H7 (cell line): ENCODE data around the gene NHERF2. TPM values are rescaled to one million over a fixed set of nuclear protein-coding genes. Genes with fewer than 3 reads are reported as not detected.

Experiments used
- DNase-seq: peaks from one replicate; pipeline ENCODE4 v3.0.0; 2012
- H3K27me3 ChIP-seq: 2 replicates; pipeline ENCODE4 v1.6.0; 2011; ENCODE audit warnings: mild to moderate bottlenecking, low read length; ENCODE audit not compliant: control insufficient read depth, insufficient read depth
- H3K36me3 ChIP-seq: replicated peaks from 2 replicates; pipeline ENCODE4 v1.5.1; 2011; ENCODE audit warnings: low read length; ENCODE audit not compliant: control insufficient read depth, insufficient read depth
- H3K4me3 ChIP-seq: 2 replicates; pipeline ENCODE4 v1.5.1; 2011; ENCODE audit warnings: low read depth, mild to moderate bottlenecking, control low read depth, low read length, moderate library complexity; ENCODE audit not compliant: insufficient read depth
- total RNA-seq: library from RNA; depleted of rRNA; stranded (reverse); fragments of >200 nt; shearing (Covaris generic); gene quantifications from 2 replicates; pipeline ENCODE4 v1.2.3, GENCODE V29; 2014; rRNA removed

The NHERF2 gene
- total RNA-seq, 1 experiment from 2014 or later, result 14.0 TPM

DNA sequence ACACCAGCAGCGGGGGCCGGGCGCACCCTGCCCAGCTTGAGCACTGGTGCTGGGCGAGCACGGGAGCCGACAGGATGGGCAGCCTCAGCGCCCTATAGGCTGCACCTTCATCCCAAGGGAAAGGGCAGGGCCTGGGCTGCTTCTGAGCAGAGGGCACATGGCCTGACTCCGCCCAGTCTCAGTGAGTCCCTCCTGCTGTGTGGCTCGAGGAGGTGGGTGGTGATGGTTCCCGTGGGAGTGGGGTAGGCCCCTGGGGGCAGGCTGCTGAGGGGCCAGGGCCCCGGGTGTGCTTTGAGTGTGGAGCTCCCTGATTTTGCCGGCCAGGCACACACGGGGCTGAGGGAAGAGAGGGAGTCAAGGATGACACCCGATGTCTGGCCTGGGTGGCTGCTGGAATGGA lies 59.0 kb downstream of the NHERF2 start:
- H3K27me3 ChIP-seq, result no peaks in the 10 kb centered on the region
- no peak overlapping the region for H3K4me3 ChIP-seq
- peaks cover 2% of the 10 kb centered on the region for H3K36me3 ChIP-seq
- no peak for DNase-seq

- no peaks in the 10 kb centered on the region for H3K27me3 ChIP-seq
These were observed 59.5 kb downstream of the NHERF2 start for GRCh38 chr16:2086106-2086742.

GRCh38 chr16:2086812-2087747 lies 60.4 kb downstream of the NHERF2 start:
- H3K4me3 ChIP-seq, result no peak overlapping the region
- H3K36me3 ChIP-seq, result peaks cover 2% of the 10 kb centered on the region
- DNase-seq, result no peak
- no peaks in the 10 kb centered on the region for H3K27me3 ChIP-seq

More at GRCh38 chr16:2086106-2086742, 59.5 kb downstream of the NHERF2 start:
- Histone ChIP-seq H3K36me3 (peaks cover 2% of the 10 kb centered on the region), H3K4me3 (no peak overlapping the region)
- no peak for DNase-seq

GRCh38 chr16:2087748-2088631 lies 61.3 kb downstream of the NHERF2 start:
- Histone ChIP-seq H3K36me3 (no peaks in the 10 kb centered on the region; the same call in none of the 2 replicates), H3K27me3 (no peaks in the 10 kb centered on the region), H3K4me3 (no peak overlapping the region)
- no peak for DNase-seq

Other genes starting within 250 kb of the NHERF2 start
- gene SPSB3, start 244.3 kb upstream of the NHERF2 start, total RNA-seq, result 43.3 and 60.4 TPM in 2 replicates
- gene NUBP2, start 243.9 kb upstream of the NHERF2 start, total RNA-seq, result 138 and 152 TPM in 2 replicates
- not detected in 2 replicates for gene IGFALS, start 233.2 kb upstream of the NHERF2 start, total RNA-seq
- gene HAGH, start 200.1 kb upstream of the NHERF2 start, total RNA-seq, result 45.6 and 51.8 TPM in 2 replicates
- gene FAHD1, start 199.7 kb upstream of the NHERF2 start, total RNA-seq, result 18.2 and 26.1 TPM in 2 replicates
- 6.4 and 7.9 TPM in 2 replicates for gene MEIOB, start 154.7 kb upstream of the NHERF2 start, total RNA-seq
- not detected in 2 replicates for gene HS3ST6, start 108.5 kb upstream of the NHERF2 start, total RNA-seq
- 13.2 and 16.1 TPM in 2 replicates for gene MSRB1, start 83.7 kb upstream of the NHERF2 start, total RNA-seq
- 0.44 TPM in 1 of 2 replicates, not detected in the other for gene RPL3L, start 72.2 kb upstream of the NHERF2 start, total RNA-seq
- 305 and 403 TPM in 2 replicates for gene NDUFB10, start 67.4 kb upstream of the NHERF2 start, total RNA-seq
- gene RPS2, start 62.1 kb upstream of the NHERF2 start, total RNA-seq, result 4,719 and 5,018 TPM in 2 replicates
- not detected in 2 replicates for gene RNF151, start 60.0 kb upstream of the NHERF2 start, total RNA-seq
- 91.7 and 104 TPM in 2 replicates for gene TBL3, start 54.8 kb upstream of the NHERF2 start, total RNA-seq
- 1.3 TPM in 1 of 2 replicates, not detected in the other for gene NOXO1, start 45.4 kb upstream of the NHERF2 start, total RNA-seq
- 75.1 and 77.8 TPM in 2 replicates for gene GFER, start 42.7 kb upstream of the NHERF2 start, total RNA-seq
- 38.6 and 60.0 TPM in 2 replicates for gene SYNGR3, start 36.9 kb upstream of the NHERF2 start, total RNA-seq
- gene ZNF598, start 17.1 kb upstream of the NHERF2 start, total RNA-seq, result 28.4 and 30.8 TPM in 2 replicates
- gene NPW, start 7.1 kb upstream of the NHERF2 start, total RNA-seq, result 2.0 and 2.3 TPM in 2 replicates
- gene NTHL1, start 20.9 kb downstream of the NHERF2 start, total RNA-seq, result 104 and 108 TPM in 2 replicates
- gene TSC2, start 21.1 kb downstream of the NHERF2 start, total RNA-seq, result 37.6 and 42.6 TPM in 2 replicates
- 45.6 and 64.4 TPM in 2 replicates for gene PKD1, start 109.0 kb downstream of the NHERF2 start, total RNA-seq
- gene RAB26, start 121.7 kb downstream of the NHERF2 start, total RNA-seq, result 9.2 and 10.7 TPM in 2 replicates
- gene TRAF7, start 128.9 kb downstream of the NHERF2 start, total RNA-seq, result 147 and 153 TPM in 2 replicates
- gene CASKIN1, start 169.7 kb downstream of the NHERF2 start, total RNA-seq, result 1.5 and 2.0 TPM in 2 replicates
- 25.4 and 28.6 TPM in 2 replicates for gene MLST8, start 178.6 kb downstream of the NHERF2 start, total RNA-seq
- gene BRICD5, start 184.0 kb downstream of the NHERF2 start, total RNA-seq, result 3.9 and 7.4 TPM in 2 replicates
- gene PGP, start 187.9 kb downstream of the NHERF2 start, total RNA-seq, result 42.5 and 57.4 TPM in 2 replicates
- 33.4 and 36.8 TPM in 2 replicates for gene E4F1, start 196.7 kb downstream of the NHERF2 start, total RNA-seq
- 0.48 and 0.69 TPM in 2 replicates for gene DNASE1L2, start 209.5 kb downstream of the NHERF2 start, total RNA-seq
- gene ECI1, start 224.7 kb downstream of the NHERF2 start, total RNA-seq, result 115 and 122 TPM in 2 replicates
- 282 and 306 TPM in 2 replicates for gene RNPS1, start 241.2 kb downstream of the NHERF2 start, total RNA-seq